Measurements from ENCODE around the gene AK9.

AK9 gene

GRCh38 chr6:109451376-109451775 lies 239.6 kb downstream of the AK9 start:
- ChIA-PET CTCF (interaction anchor here (0.9 kb wide), 1 partner anchor 11 kb away, joined by 3 read pairs; the partner anchor contains the start of genes PPIL6 and SMPD2), POLR2A (ENCODE audit: low non-redundant PET) (no interaction called here)
- no peak for TF ChIP-seq CTCF (conservative IDR thresholded peaks at IDR 0.05; ENCODE audit: low read depth)

GRCh38 chr6:109450801-109451200 lies 240.2 kb downstream of the AK9 start:
- ChIA-PET POLR2A (ENCODE audit: low non-redundant PET) (no interaction called here), CTCF (no interaction called here)
- DNase-seq (ENCODE audit: low spot score) = no peak
- H3K27ac ChIP-seq = no peak overlapping the region
- TF ChIP-seq CTCF (conservative IDR thresholded peaks at IDR 0.05; ENCODE audit: low read depth) = no peak

More at GRCh38 chr6:109451376-109451775, 239.6 kb downstream of the AK9 start:
- no peak for DNase-seq (ENCODE audit: low spot score)
- no peak overlapping the region for H3K27ac ChIP-seq

GRCh38 chr6:109449795-109450673 lies 241.0 kb downstream of the AK9 start:
- ChIA-PET CTCF (no interaction called here), POLR2A (ENCODE audit: low non-redundant PET) (no interaction called here)
- DNase-seq (ENCODE audit: low spot score) = no peak
- H3K27ac ChIP-seq = no peak overlapping the region
- no peak for TF ChIP-seq CTCF (conservative IDR thresholded peaks at IDR 0.05; ENCODE audit: low read depth)

GRCh38 chr6:109449064-109449794 lies 241.8 kb downstream of the AK9 start:
- DNase-seq (ENCODE audit: low spot score) = no peak
- TF ChIP-seq CTCF (conservative IDR thresholded peaks at IDR 0.05; ENCODE audit: low read depth) = no peak
- ChIA-PET POLR2A (ENCODE audit: low non-redundant PET) (no interaction called here), CTCF (interaction anchor here (3.1 kb wide), 1 partner anchor 262 kb away, joined by 11 read pairs; no protein-coding TSS in a partner anchor)
- peak overlapping the region; percentile 32; the same call in 1 of the 2 replicates for H3K27ac ChIP-seq

GRCh38 chr6:109448615-109449014 lies 242.4 kb downstream of the AK9 start:
- CTCF ChIA-PET = interaction anchor here (3.1 kb wide), 1 partner anchor 261 kb away, joined by 11 read pairs; no protein-coding TSS in a partner anchor

More at GRCh38 chr6:109448615-109449014, 242.4 kb downstream of the AK9 start:
- no peak for TF ChIP-seq CTCF (conservative IDR thresholded peaks at IDR 0.05; ENCODE audit: low read depth)
- H3K27ac ChIP-seq = peak overlapping the region; percentile 32; the same call in 1 of the 2 replicates
- POLR2A ChIA-PET (ENCODE audit: low non-redundant PET) = no interaction called here
- no peak for DNase-seq (ENCODE audit: low spot score)
